IMR-90 (cell line): Measurements from ENCODE around the gene MOCOS. TPM values are rescaled to one million over a fixed set of nuclear protein-coding genes. Genes with fewer than 3 reads are reported as not detected.

ENCODE experiments used
- ATAC-seq: fragments of 200-7000 bp; cut with Tn5 transposase; 2 replicates; pipeline ENCODE4 v1.9.1; 2020; ENCODE audit warnings: low read depth, mild to moderate bottlenecking, moderate library complexity
- BruUV-seq: library from RNA; stranded (reverse); fragments of 400-500 nt; replicated peaks from 2 replicates; lab custom pipeline; 2021; lab: Mats Ljungman, UMichigan
- CTCF ChIA-PET: fragments of 300-600 bp; formaldehyde crosslinking; extraction: SDS; loops from one replicate; lab custom pipeline; 2021; ENCODE audit warnings: antibody characterized with exemption; lab: Yijun Ruan, JAX
- POLR2A ChIA-PET: fragments of 300-600 bp; sonication (Branson Sonifier 250); formaldehyde crosslinking; loops from one replicate; lab custom pipeline; 2022; ENCODE audit warnings: antibody characterized with exemption; ENCODE audit not compliant: unreplicated experiment; lab: Charles Lee
- DNase-seq: peaks from one replicate; pipeline ENCODE4 v3.0.0; 2013
- H2AFZ ChIP-seq: replicated peaks from 2 replicates; pipeline ENCODE3; 2013; ENCODE audit warnings: low read length, mild to moderate bottlenecking; ENCODE audit not compliant: poor library complexity
- H2AK5ac ChIP-seq: 2 replicates; pipeline ENCODE4 v1.6.1; 2013; ENCODE audit warnings: low read depth, low read length, inconsistent platforms
- H2AK9ac ChIP-seq: replicated peaks from 2 replicates; pipeline ENCODE3; 2013; ENCODE audit warnings: mild to moderate bottlenecking, low read depth, low read length, moderate library complexity; ENCODE audit not compliant: poor library complexity
- H2BK120ac ChIP-seq: 2 replicates; pipeline ENCODE4 v1.6.1; 2013; ENCODE audit warnings: low read depth, low read length, inconsistent platforms
- H2BK15ac ChIP-seq: 3 replicates; pipeline ENCODE4 v1.6.1; 2013; ENCODE audit warnings: low read depth, low read length, inconsistent platforms
- H2BK20ac ChIP-seq: 2 replicates; pipeline ENCODE4 v1.6.1; 2013; ENCODE audit warnings: low read depth, mild to moderate bottlenecking, inconsistent platforms, low read length, moderate library complexity
- H2BK5ac ChIP-seq: 2 replicates; pipeline ENCODE4 v1.6.1; 2013; ENCODE audit warnings: mild to moderate bottlenecking, low read depth, low read length, inconsistent platforms; ENCODE audit not compliant: poor library complexity, severe bottlenecking
- H3K14ac ChIP-seq: replicated peaks from 2 replicates; pipeline ENCODE4 v1.6.1; 2013; ENCODE audit warnings: low read depth, low read length, inconsistent platforms
- H3K18ac ChIP-seq: 2 replicates; pipeline ENCODE4 v1.6.1; 2013; ENCODE audit warnings: low read depth, low read length, control low read depth
- H3K23ac ChIP-seq: 2 replicates; pipeline ENCODE4 v1.6.1; 2013; ENCODE audit warnings: low read depth, low read length, inconsistent platforms
- H3K27ac ChIP-seq: 2 replicates; pipeline ENCODE4 v1.5.1; 2013; ENCODE audit warnings: mild to moderate bottlenecking, control low read depth, low read length; ENCODE audit not compliant: insufficient read depth
- H3K27me3 ChIP-seq: 2 replicates; pipeline ENCODE4 v1.6.1; 2013; ENCODE audit warnings: low read length; ENCODE audit not compliant: control insufficient read depth, insufficient read depth
- H3K36me3 ChIP-seq: 2 replicates; pipeline ENCODE4 v1.6.1; 2013; ENCODE audit warnings: low read length, mixed read lengths; ENCODE audit not compliant: control insufficient read depth, insufficient read depth
- H3K4ac ChIP-seq: 2 replicates; pipeline ENCODE4 v1.6.1; 2013; ENCODE audit warnings: low read depth, low read length, inconsistent platforms
- H3K4me1 ChIP-seq: 2 replicates; pipeline ENCODE4 v1.6.1; 2013; ENCODE audit warnings: low read length, mixed read lengths; ENCODE audit not compliant: control insufficient read depth, insufficient read depth
- H3K4me2 ChIP-seq: 2 replicates; pipeline ENCODE4 v1.6.1; 2013; ENCODE audit warnings: low read depth, mild to moderate bottlenecking, control low read depth, low read length, moderate library complexity
- H3K4me3 ChIP-seq: 2 replicates; pipeline ENCODE4 v1.5.1; 2013; ENCODE audit warnings: low read depth, mild to moderate bottlenecking, control low read depth, low read length, moderate library complexity; ENCODE audit not compliant: insufficient read depth
- H3K56ac ChIP-seq: 2 replicates; pipeline ENCODE4 v1.6.1; 2013; ENCODE audit warnings: low read length, inconsistent platforms; ENCODE audit not compliant: insufficient read depth; ENCODE audit errors: extremely low read depth
- H3K79me1 ChIP-seq, 2 experiments: 2 replicates each; pipeline ENCODE4 v1.6.1; 2013; ENCODE audit warnings: low read length in 2 of 2, inconsistent platforms in 1 of 2, low read depth in 1 of 2
- H3K9ac ChIP-seq: 2 replicates; pipeline ENCODE4 v1.6.1; 2013; ENCODE audit warnings: low read depth, low read length, control low read depth
- H3K9me1 ChIP-seq: 2 replicates; pipeline ENCODE4 v1.6.1; 2013; ENCODE audit warnings: low read length, inconsistent platforms; ENCODE audit not compliant: insufficient read depth
- H3K9me3 ChIP-seq: 2 replicates; pipeline ENCODE4 v1.6.1; 2013; ENCODE audit warnings: low read length; ENCODE audit not compliant: control insufficient read depth, insufficient read depth
- H4K20me1 ChIP-seq: 2 replicates; pipeline ENCODE4 v1.6.1; 2013; ENCODE audit warnings: low read length, inconsistent platforms; ENCODE audit not compliant: insufficient read depth
- H4K5ac ChIP-seq: 2 replicates; pipeline ENCODE4 v1.6.1; 2013; ENCODE audit warnings: mild to moderate bottlenecking, low read depth, low read length, control low read depth
- H4K8ac ChIP-seq, 2 experiments: 2 replicates each; pipeline ENCODE4 v1.6.1; 2013; ENCODE audit warnings: low read depth in 2 of 2, low read length in 2 of 2, control low read depth in 1 of 2, inconsistent platforms in 1 of 2
- H4K91ac ChIP-seq: 2 replicates; pipeline ENCODE4 v1.6.1; 2013; ENCODE audit warnings: low read depth, low read length, inconsistent platforms; ENCODE audit not compliant: insufficient read depth
- BHLHE40 ChIP-seq: fragments of 150-350 bp; IDR thresholded peaks from 2 replicates; pipeline ENCODE4 v1.6.1; 2016; ENCODE audit warnings: mild to moderate bottlenecking, low read depth, low read length
- CEBPB ChIP-seq: IDR thresholded peaks from 2 replicates; pipeline ENCODE4 v1.6.1; 2012; ENCODE audit warnings: low read depth, low read length, improper control_type of control experiment
- CHD1 ChIP-seq: IDR thresholded peaks from 2 replicates; pipeline ENCODE4 v1.6.1; 2012; ENCODE audit warnings: low read depth, low read length, improper control_type of control experiment
- ELK1 ChIP-seq: fragments of 150-350 bp; IDR thresholded peaks from 2 replicates; pipeline ENCODE4 v1.6.1; 2016; ENCODE audit warnings: low read depth, mild to moderate bottlenecking, low read length, moderate library complexity, borderline replicate concordance
- FOS ChIP-seq: fragments of 150-350 bp; IDR thresholded peaks from 2 replicates; pipeline ENCODE4 v1.6.1; 2016; ENCODE audit warnings: low read depth, low read length
- MAZ ChIP-seq: IDR thresholded peaks from 2 replicates; pipeline ENCODE4 v1.6.1; 2012; ENCODE audit warnings: low read depth, mild to moderate bottlenecking, low read length, improper control_type of control experiment, moderate library complexity, borderline replicate concordance
- MXI1 ChIP-seq: IDR thresholded peaks from 2 replicates; pipeline ENCODE4 v1.6.1; 2012; ENCODE audit warnings: low read depth, mild to moderate bottlenecking, low read length, moderate library complexity, borderline replicate concordance
- NFE2L2 ChIP-seq: fragments of 150-350 bp; IDR thresholded peaks from 2 replicates; pipeline ENCODE4 v1.6.1; 2016; ENCODE audit warnings: low read depth, mild to moderate bottlenecking, low read length
- RAD21 ChIP-seq: IDR thresholded peaks from 2 replicates; pipeline ENCODE4 v1.6.1; 2012; ENCODE audit warnings: low read length, improper control_type of control experiment
- RCOR1 ChIP-seq: IDR thresholded peaks from 2 replicates; pipeline ENCODE4 v1.6.1; 2012; ENCODE audit warnings: mild to moderate bottlenecking, low read length, improper control_type of control experiment; ENCODE audit not compliant: insufficient replicate concordance
- RFX5 ChIP-seq: IDR thresholded peaks from 2 replicates; pipeline ENCODE4 v1.8.0; 2012; ENCODE audit warnings: low read depth, mild to moderate bottlenecking, low read length, moderate library complexity
- USF2 ChIP-seq: fragments of 150-350 bp; IDR thresholded peaks from 2 replicates; pipeline ENCODE4 v1.6.1; 2017; ENCODE audit warnings: mild to moderate bottlenecking, antibody characterized with exemption, low read length, low read depth
- WGBS, 2 experiments: methylation state at CpG; one replicate each; pipeline versions ENCODE4 v1.1.5 to v1.1.7; 2013; ENCODE audit warnings: missing lambda C conversion rate in 2 of 2; ENCODE audit not compliant: insufficient read length in 1 of 2; ENCODE audit errors: extremely low coverage in 2 of 2; 5-methylcytosine and 5-hydroxymethylcytosine counted together
- dilution Hi-C: fragments of 300-500 bp; cut with HindIII; formaldehyde crosslinking; loops from one replicate; pipeline ENCODE4 v1.14.3; 2018; ENCODE audit warnings: low sequenced_read_pairs; ENCODE audit not compliant: unreplicated experiment
- in situ Hi-C: fragments of 300-500 bp; cut with MboI; formaldehyde crosslinking; loops from 3 replicates; pipeline ENCODE4 v1.14.3; 2019; ENCODE audit warnings: low sequenced_read_pairs, inconsistent platforms, mixed read lengths
- intact Hi-C: fragments of 100-400 bp; cut with micrococcal nuclease; formaldehyde crosslinking; loops from 2 replicates; pipeline ENCODE4 v1.10.0; 2022
- polyA plus RNA-seq, 3 experiments: library from polyadenylated mRNA; depleted of rRNA; stranded (reverse); fragments of >200 nt; gene quantifications; 2 replicates each; pipeline ENCODE4 v1.2.3, GENCODE V29; 2012; ENCODE audit warnings: low replicate concordance in 1 of 3
- total RNA-seq: library from RNA; depleted of rRNA; stranded (reverse); fragments of >200 nt; gene quantifications from 2 replicates; pipeline ENCODE4 v1.2.3, GENCODE V29; 2012

The MOCOS gene
- total and polyA plus RNA-seq, 2 of the 4 experiments (the other 2 are of a cell fraction) = 1.1 to 2.2 TPM

- Histone ChIP-seq H3K27ac (no peak overlapping the region), H3K18ac (no peak overlapping the region), H2BK20ac (no peak overlapping the region), H4K8ac (no peak overlapping the region), H2AK9ac (no peak overlapping the region), H3K36me3 (peaks cover 43% of the 10 kb centered on the region), H3K4me1 (peaks cover 4% of the 10 kb centered on the region), H3K79me1 (peaks cover 3 to 29% of the 10 kb centered on the region in 2 experiments), H4K20me1 (peaks cover 4% of the 10 kb centered on the region; the same call in 1 of the 2 replicates), H2AFZ (no peak overlapping the region), H3K4me2 (no peak overlapping the region), H3K4ac (no peak overlapping the region), H3K27me3 (no peaks in the 10 kb centered on the region), H3K9me1 (peaks cover 10% of the 10 kb centered on the region), H3K56ac (no peak overlapping the region), H3K23ac (0 out of 2 replicates have a peak overlapping the region, but pooled peaks have one; percentile 48), H4K91ac (no peak overlapping the region), H3K9ac (no peak overlapping the region), H3K9me3 (no peaks in the 10 kb centered on the region), H2BK5ac (no peak overlapping the region), H3K4me3 (no peak overlapping the region), H4K5ac (no peak overlapping the region), H2AK5ac (no peak overlapping the region), H2BK15ac (no peak overlapping the region), H2BK120ac (no peak overlapping the region), H3K14ac (no peak overlapping the region)
- intact Hi-C loops (no loop called here), dilution Hi-C loops (no loop called here), in situ Hi-C loops (no loop called here)
- no peak for TF ChIP-seq NFE2L2
- no peak for TF ChIP-seq ELK1
- TF ChIP-seq FOS = no peak
- TF ChIP-seq MXI1 = no peak
- no peak for TF ChIP-seq CEBPB
- TF ChIP-seq BHLHE40 = no peak
- no peak for TF ChIP-seq CHD1
- TF ChIP-seq USF2 = no peak
- TF ChIP-seq RFX5 = no peak
- no peak for TF ChIP-seq RCOR1
- no peak for TF ChIP-seq MAZ
- no peak for TF ChIP-seq RAD21
- BruUV-seq = no TSS peak
- ATAC-seq (no peak), DNase-seq (no peak)
- WGBS, 2 experiments = no CpG with 5 or more reads among the region's 3 CpGs
- ChIA-PET POLR2A (no interaction called here), CTCF (no interaction called here)
Measured at GRCh38 chr18:36167692-36168218, 19.5 kb upstream of the MOCOS start.
